WTC11 (cell line): ENCODE measurements around the gene ANXA6. TPM values are rescaled to one million over a fixed set of nuclear protein-coding genes. Genes with fewer than 3 reads are reported as not detected.

Source experiments
- ATAC-seq: fragments of 200-7000 bp; cut with Tn5 transposase; 2 replicates; pipeline ENCODE4 v1.10.0; 2021; ENCODE audit warnings: mild to moderate bottlenecking, moderate library complexity
- CTCF ChIA-PET: fragments of 300-600 bp; sonication (Branson Sonifier 250); formaldehyde crosslinking; loops from one replicate; lab custom pipeline; 2021; ENCODE audit warnings: antibody characterized with exemption; lab: Charles Lee
- POLR2A ChIA-PET: fragments of 350-600 bp; sonication (Branson Sonifier 250); formaldehyde crosslinking; loops from one replicate; lab custom pipeline; 2021; ENCODE audit warnings: antibody characterized with exemption; lab: Charles Lee
- DNase-seq: peaks from one replicate; pipeline ENCODE4 v3.0.0; 2021; ENCODE audit warnings: low spot score
- H3K27ac Mint-ChIP-seq: 2 replicates; pipeline ENCODE4 v1.8.0; 2021; ENCODE audit warnings: mixed read lengths
- H3K27me3 Mint-ChIP-seq: 2 replicates; pipeline ENCODE4 v1.8.0; 2021; ENCODE audit warnings: low read depth, mild to moderate bottlenecking, moderate library complexity, mixed read lengths
- H3K36me3 Mint-ChIP-seq: 2 replicates; pipeline ENCODE4 v1.8.0; 2021; ENCODE audit warnings: mixed read lengths
- H3K4me1 Mint-ChIP-seq: 2 replicates; pipeline ENCODE4 v1.8.0; 2022; ENCODE audit warnings: mixed read lengths
- H3K4me3 Mint-ChIP-seq: 2 replicates; pipeline ENCODE4 v1.8.0; 2021; ENCODE audit warnings: mild to moderate bottlenecking, moderate library complexity, mixed read lengths
- H3K9me3 Mint-ChIP-seq: 2 replicates; pipeline ENCODE4 v1.8.0; 2021; ENCODE audit warnings: mixed read lengths
- ATF3 ChIP-seq: sonication (generic); formaldehyde crosslinking; conservative IDR thresholded peaks from 2 replicates; pipeline ENCODE4 v1.8.1; 2022; ENCODE audit warnings: mild to moderate bottlenecking, missing genetic modification reagents
- CBFB ChIP-seq: sonication (generic); formaldehyde crosslinking; IDR thresholded peaks from 2 replicates; pipeline ENCODE4 v1.8.1; 2022; ENCODE audit warnings: mild to moderate bottlenecking, low read depth, missing genetic modification reagents
- CREM ChIP-seq: sonication (generic); formaldehyde crosslinking; IDR thresholded peaks from 2 replicates; pipeline ENCODE4 v1.8.1; 2022; ENCODE audit warnings: mild to moderate bottlenecking, missing genetic modification reagents, moderate library complexity
- E2F1 ChIP-seq: sonication (generic); formaldehyde crosslinking; IDR thresholded peaks from 2 replicates; pipeline ENCODE4 v1.8.0; 2022; ENCODE audit warnings: mild to moderate bottlenecking, missing genetic modification reagents
- EMX1 ChIP-seq: fragments of 250-450 bp; sonication (Bioruptor Pico); IDR thresholded peaks from 2 replicates; pipeline ENCODE4 v1.8.0; 2021; ENCODE audit warnings: mild to moderate bottlenecking
- FOXJ3 ChIP-seq: sonication (generic); formaldehyde crosslinking; IDR thresholded peaks from 2 replicates; pipeline ENCODE4 v1.9.0; 2021; ENCODE audit warnings: missing genetic modification reagents, mild to moderate bottlenecking, borderline replicate concordance
- JAZF1 ChIP-seq: fragments of 250-450 bp; sonication (Bioruptor Pico); IDR thresholded peaks from 2 replicates; pipeline ENCODE4 v1.9.0; 2021; ENCODE audit warnings: moderate library complexity, mild to moderate bottlenecking, inconsistent platforms
- ZNF138 ChIP-seq: sonication (generic); formaldehyde crosslinking; conservative IDR thresholded peaks from 2 replicates; pipeline ENCODE4 v1.8.1; 2022; ENCODE audit warnings: mild to moderate bottlenecking, moderate library complexity, missing genetic modification reagents
- ZNF219 ChIP-seq: sonication (generic); formaldehyde crosslinking; IDR thresholded peaks from 2 replicates; pipeline ENCODE4 v1.8.0; 2023; ENCODE audit warnings: missing genetic modification reagents, mild to moderate bottlenecking, borderline replicate concordance
- ZNF423 ChIP-seq: fragments of 250-450 bp; sonication (Bioruptor Pico); IDR thresholded peaks from 2 replicates; pipeline ENCODE4 v2.1.2; 2022; ENCODE audit warnings: mild to moderate bottlenecking, moderate library complexity
- total RNA-seq: library from RNA; stranded (reverse); gene quantifications from 3 replicates; pipeline ENCODE4 v1.2.3, GENCODE V29; 2021
- TF ChIP-seq, protein P1 (sequence below): sonication (generic); formaldehyde crosslinking; IDR thresholded peaks from 2 replicates; pipeline ENCODE4 v1.8.1; 2022; ENCODE audit warnings: low read depth, mild to moderate bottlenecking, moderate library complexity, missing genetic modification reagents, borderline replicate concordance
- TF ChIP-seq, protein P2 (sequence below): sonication (generic); formaldehyde crosslinking; IDR thresholded peaks from 2 replicates; pipeline ENCODE4 v1.8.1; 2023; ENCODE audit warnings: mild to moderate bottlenecking, missing genetic modification reagents, borderline replicate concordance
- TF ChIP-seq, protein P3 (sequence below): fragments of 250-450 bp; sonication (Bioruptor Pico); IDR thresholded peaks from 2 replicates; pipeline ENCODE4 v1.9.0; 2021; ENCODE audit warnings: moderate library complexity, mild to moderate bottlenecking, inconsistent platforms, borderline replicate concordance
- TF ChIP-seq, protein P4 (sequence below): fragments of 250-450 bp; sonication (Bioruptor Pico); conservative IDR thresholded peaks from 2 replicates; pipeline ENCODE4 v1.9.0; 2021; ENCODE audit warnings: mild to moderate bottlenecking

The ANXA6 gene
- total RNA-seq, 1 experiment from 2014 or later = 92.8 TPM

DNA sequence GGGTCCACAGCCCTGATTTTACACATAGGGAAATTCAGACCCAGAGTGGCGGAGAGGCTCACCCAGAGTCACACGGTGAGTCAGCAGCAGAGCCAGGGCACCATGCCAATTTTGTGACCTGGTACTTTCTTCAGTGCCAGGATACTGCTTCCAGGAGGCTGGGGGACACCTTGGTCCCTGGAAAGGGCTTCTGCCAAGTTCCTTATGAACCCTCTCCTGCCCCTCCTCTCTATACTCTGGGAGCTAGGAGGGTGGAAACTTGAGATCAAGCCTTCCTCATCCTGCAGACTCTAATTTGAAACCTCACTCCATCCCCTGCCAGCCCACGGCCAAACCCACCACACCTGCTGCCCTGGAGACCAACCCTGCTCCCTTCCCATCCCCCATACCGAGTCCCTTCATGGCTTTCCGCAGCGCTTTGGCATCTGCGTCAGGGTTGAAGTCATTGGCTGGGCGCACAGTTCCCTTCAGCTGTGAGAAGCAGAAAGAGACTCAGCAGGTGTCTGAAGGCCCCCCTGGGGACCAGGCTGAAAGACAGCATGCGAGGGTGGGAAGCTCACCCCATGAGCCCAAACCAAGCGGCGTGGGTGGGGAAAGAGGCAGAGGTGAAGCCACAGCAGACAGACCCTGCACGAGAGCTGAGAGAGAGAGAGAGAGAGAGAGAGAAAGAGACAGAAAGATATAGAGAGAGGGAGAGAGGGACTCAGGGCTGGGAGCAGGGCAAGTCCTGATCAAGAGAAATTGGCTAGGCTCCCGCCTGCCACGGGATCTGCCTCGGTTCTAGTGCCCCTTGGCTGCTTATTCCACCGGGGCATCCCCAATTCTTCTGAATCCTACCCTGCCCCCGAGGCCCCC is 33.5 kb downstream of the ANXA6 start:
- H3K4me1 Mint-ChIP-seq = no peaks in the 10 kb centered on the region
- H3K27ac Mint-ChIP-seq = no peak overlapping the region
- TF ChIP-seq ATF3 (CRISPR knock-in tag) (no peak), CBFB (CRISPR knock-in tag) (no peak), FOXJ3 (CRISPR knock-in tag) (no peak), JAZF1 (CRISPR knock-in tag) (no peak), ZNF423 (CRISPR knock-in tag) (peak; percentile 84), ZNF219 (CRISPR knock-in tag) (no peak)
- TF ChIP-seq, protein P1, sequence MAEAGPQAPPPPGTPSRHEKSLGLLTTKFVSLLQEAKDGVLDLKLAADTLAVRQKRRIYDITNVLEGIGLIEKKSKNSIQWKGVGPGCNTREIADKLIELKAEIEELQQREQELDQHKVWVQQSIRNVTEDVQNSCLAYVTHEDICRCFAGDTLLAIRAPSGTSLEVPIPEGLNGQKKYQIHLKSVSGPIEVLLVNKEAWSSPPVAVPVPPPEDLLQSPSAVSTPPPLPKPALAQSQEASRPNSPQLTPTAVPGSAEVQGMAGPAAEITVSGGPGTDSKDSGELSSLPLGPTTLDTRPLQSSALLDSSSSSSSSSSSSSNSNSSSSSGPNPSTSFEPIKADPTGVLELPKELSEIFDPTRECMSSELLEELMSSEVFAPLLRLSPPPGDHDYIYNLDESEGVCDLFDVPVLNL (CRISPR knock-in tag) = no peak
- TF ChIP-seq, protein P2, sequence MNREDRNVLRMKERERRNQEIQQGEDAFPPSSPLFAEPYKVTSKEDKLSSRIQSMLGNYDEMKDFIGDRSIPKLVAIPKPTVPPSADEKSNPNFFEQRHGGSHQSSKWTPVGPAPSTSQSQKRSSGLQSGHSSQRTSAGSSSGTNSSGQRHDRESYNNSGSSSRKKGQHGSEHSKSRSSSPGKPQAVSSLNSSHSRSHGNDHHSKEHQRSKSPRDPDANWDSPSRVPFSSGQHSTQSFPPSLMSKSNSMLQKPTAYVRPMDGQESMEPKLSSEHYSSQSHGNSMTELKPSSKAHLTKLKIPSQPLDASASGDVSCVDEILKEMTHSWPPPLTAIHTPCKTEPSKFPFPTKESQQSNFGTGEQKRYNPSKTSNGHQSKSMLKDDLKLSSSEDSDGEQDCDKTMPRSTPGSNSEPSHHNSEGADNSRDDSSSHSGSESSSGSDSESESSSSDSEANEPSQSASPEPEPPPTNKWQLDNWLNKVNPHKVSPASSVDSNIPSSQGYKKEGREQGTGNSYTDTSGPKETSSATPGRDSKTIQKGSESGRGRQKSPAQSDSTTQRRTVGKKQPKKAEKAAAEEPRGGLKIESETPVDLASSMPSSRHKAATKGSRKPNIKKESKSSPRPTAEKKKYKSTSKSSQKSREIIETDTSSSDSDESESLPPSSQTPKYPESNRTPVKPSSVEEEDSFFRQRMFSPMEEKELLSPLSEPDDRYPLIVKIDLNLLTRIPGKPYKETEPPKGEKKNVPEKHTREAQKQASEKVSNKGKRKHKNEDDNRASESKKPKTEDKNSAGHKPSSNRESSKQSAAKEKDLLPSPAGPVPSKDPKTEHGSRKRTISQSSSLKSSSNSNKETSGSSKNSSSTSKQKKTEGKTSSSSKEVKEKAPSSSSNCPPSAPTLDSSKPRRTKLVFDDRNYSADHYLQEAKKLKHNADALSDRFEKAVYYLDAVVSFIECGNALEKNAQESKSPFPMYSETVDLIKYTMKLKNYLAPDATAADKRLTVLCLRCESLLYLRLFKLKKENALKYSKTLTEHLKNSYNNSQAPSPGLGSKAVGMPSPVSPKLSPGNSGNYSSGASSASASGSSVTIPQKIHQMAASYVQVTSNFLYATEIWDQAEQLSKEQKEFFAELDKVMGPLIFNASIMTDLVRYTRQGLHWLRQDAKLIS (CRISPR knock-in tag) = no peak
- DNase-seq (no peak), ATAC-seq (no peak)
- H3K4me3 Mint-ChIP-seq = no peak overlapping the region
- H3K9me3 Mint-ChIP-seq = no peaks in the 10 kb centered on the region
- peaks cover 35% of the 10 kb centered on the region for H3K36me3 Mint-ChIP-seq
- H3K27me3 Mint-ChIP-seq = no peaks in the 10 kb centered on the region
- ChIA-PET POLR2A (no interaction called here), CTCF (interaction anchor here (0.7 to 5.5 kb wide), 4 partner anchors 42 to 129 kb away, joined by 5 to 191 read pairs (median 28); partner anchors contain the start of gene GM2A)

- H3K36me3 Mint-ChIP-seq = peaks cover 29% of the 10 kb centered on the region
- ATAC-seq = no peak
These were observed 34.8 kb downstream of the ANXA6 start for GRCh38 chr5:151122828-151123227.

More at GRCh38 chr5:151122828-151123227, 34.8 kb downstream of the ANXA6 start:
- Mint-ChIP-seq H3K27ac (no peak overlapping the region), H3K4me3 (no peak overlapping the region), H3K4me1 (no peaks in the 10 kb centered on the region)
- DNase-seq = no peak
- TF ChIP-seq E2F1 = no peak
- TF ChIP-seq, protein P3, sequence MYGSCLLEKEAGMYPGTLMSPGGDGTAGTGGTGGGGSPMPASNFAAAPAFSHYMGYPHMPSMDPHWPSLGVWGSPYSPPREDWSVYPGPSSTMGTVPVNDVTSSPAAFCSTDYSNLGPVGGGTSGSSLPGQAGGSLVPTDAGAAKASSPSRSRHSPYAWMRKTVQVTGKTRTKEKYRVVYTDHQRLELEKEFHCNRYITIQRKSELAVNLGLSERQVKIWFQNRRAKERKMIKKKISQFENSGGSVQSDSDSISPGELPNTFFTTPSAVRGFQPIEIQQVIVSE (CRISPR knock-in tag) = no peak
- TF ChIP-seq EMX1 (CRISPR knock-in tag) = no peak
- TF ChIP-seq ZNF138 (CRISPR knock-in tag) = no peak
- TF ChIP-seq, protein P4, sequence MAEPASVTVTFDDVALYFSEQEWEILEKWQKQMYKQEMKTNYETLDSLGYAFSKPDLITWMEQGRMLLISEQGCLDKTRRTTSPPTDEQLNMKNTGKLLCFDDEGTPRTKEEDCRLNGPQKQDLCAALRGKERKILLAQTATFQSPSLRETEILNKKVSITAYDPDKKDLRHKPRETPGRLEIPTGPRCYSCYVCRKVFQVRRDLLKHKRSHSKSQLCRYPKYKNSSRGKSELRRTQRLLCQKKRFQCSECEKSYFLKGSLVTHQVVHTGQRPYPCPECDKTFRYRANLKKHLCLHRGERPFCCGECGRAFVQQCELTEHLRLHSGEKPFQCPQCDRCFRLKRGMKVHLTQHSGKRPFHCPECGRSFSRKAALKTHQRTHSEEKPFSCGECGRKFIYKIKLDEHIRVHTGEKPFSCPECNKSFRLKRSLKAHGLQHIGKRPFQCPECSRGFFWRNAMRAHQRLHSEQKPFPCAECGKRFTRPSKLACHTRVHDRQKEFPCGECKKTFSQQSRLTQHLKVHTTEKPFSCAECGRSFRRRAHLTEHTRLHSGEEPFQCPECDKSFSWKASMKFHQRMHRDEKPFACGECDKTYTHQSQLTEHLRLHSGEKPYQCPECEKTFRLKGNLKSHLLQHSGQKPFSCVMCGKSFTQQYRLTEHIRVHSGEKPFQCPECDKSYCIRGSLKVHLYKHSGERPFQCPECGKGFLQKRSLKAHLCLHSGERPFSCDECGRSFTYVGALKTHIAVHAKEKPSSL (CRISPR knock-in tag) = no peak
- no peak for TF ChIP-seq CREM (CRISPR knock-in tag)
- TF ChIP-seq, all 79 proteins: peak for 0
- CTCF ChIA-PET = interaction anchor here (1.3 to 5.5 kb wide), 2 partner anchors 73 to 116 kb away, joined by 5 to 50 read pairs; no protein-coding TSS in a partner anchor
- Mint-ChIP-seq H3K9me3 (no peaks in the 10 kb centered on the region), H3K27me3 (no peaks in the 10 kb centered on the region)
- POLR2A ChIA-PET = no interaction called here
